Measurements from ENCODE around the gene CPLX1. TPM values are rescaled to one million over a fixed set of nuclear protein-coding genes. Genes with fewer than 3 reads are reported as not detected.

CPLX1 gene
- total RNA-seq, 1 experiment from 2014 or later, result 3.5 TPM

DNA sequence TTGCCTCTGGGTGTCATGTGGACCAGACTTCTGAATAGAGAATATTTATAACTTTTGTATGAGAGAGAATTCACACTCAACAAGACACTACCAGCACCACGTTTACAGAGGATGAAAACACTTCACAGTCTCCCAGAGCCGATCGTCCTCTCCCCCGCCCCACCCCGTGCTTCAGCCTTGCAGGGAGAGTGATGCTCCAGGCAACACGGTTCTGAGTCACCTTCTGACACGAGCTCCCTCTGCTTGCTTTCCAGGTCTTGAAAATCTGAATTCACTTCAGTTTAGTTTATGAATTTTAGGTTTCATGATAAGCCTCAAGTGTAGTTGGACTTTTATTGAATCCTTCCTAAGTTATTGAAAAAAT lies 59.8 kb downstream of the CPLX1 start (continued):
- TF ChIP-seq NR1H2 (CRISPR knock-in tag; IDR thresholded peaks at IDR 0.05) (no peak), SOX15 (CRISPR knock-in tag; IDR thresholded peaks at IDR 0.05) (no peak), MYBL2 (CRISPR knock-in tag; IDR thresholded peaks at IDR 0.05) (no peak), KAT7 (CRISPR knock-in tag; IDR thresholded peaks at IDR 0.05; ENCODE audit: borderline replicate concordance) (no peak), ZNF396 (CRISPR knock-in tag; IDR thresholded peaks at IDR 0.05; ENCODE audit: borderline replicate concordance) (no peak)
- TF ChIP-seq, protein P1, sequence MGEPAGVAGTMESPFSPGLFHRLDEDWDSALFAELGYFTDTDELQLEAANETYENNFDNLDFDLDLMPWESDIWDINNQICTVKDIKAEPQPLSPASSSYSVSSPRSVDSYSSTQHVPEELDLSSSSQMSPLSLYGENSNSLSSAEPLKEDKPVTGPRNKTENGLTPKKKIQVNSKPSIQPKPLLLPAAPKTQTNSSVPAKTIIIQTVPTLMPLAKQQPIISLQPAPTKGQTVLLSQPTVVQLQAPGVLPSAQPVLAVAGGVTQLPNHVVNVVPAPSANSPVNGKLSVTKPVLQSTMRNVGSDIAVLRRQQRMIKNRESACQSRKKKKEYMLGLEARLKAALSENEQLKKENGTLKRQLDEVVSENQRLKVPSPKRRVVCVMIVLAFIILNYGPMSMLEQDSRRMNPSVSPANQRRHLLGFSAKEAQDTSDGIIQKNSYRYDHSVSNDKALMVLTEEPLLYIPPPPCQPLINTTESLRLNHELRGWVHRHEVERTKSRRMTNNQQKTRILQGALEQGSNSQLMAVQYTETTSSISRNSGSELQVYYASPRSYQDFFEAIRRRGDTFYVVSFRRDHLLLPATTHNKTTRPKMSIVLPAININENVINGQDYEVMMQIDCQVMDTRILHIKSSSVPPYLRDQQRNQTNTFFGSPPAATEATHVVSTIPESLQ (CRISPR knock-in tag; IDR thresholded peaks at IDR 0.05), result no peak
- TF ChIP-seq, protein P2, sequence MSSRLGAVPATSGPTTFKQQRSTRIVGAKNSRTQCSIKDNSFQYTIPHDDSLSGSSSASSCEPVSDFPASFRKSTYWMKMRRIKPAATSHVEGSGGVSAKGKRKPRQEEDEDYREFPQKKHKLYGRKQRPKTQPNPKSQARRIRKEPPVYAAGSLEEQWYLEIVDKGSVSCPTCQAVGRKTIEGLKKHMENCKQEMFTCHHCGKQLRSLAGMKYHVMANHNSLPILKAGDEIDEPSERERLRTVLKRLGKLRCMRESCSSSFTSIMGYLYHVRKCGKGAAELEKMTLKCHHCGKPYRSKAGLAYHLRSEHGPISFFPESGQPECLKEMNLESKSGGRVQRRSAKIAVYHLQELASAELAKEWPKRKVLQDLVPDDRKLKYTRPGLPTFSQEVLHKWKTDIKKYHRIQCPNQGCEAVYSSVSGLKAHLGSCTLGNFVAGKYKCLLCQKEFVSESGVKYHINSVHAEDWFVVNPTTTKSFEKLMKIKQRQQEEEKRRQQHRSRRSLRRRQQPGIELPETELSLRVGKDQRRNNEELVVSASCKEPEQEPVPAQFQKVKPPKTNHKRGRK (CRISPR knock-in tag; IDR thresholded peaks at IDR 0.05; ENCODE audit: borderline replicate concordance), result no peak

GRCh38 chr4:764405-765169 lies 61.3 kb downstream of the CPLX1 start:
- H3K4me3 Mint-ChIP-seq, result no peak overlapping the region
- peaks cover 80% of the 10 kb centered on the region for H3K36me3 Mint-ChIP-seq
- ATAC-seq (no peak), DNase-seq (ENCODE audit: low spot score) (no peak)
- POLR2A ChIA-PET, result no interaction called here
- H3K27me3 Mint-ChIP-seq (ENCODE audit: low read depth), result no peaks in the 10 kb centered on the region
- peaks cover 28% of the 10 kb centered on the region for H3K4me1 Mint-ChIP-seq
- CTCF ChIA-PET, result interaction anchor here (1.0 to 1.8 kb wide), 2 partner anchors 22 to 80 kb away, joined by 5 to 6 read pairs; no protein-coding TSS in a partner anchor
- H3K9me3 Mint-ChIP-seq, result peaks cover 11% of the 10 kb centered on the region
- H3K27ac Mint-ChIP-seq, result peak overlapping the region; percentile 65; the same call in 1 of the 2 replicates
- TF ChIP-seq, protein P1 (CRISPR knock-in tag; IDR thresholded peaks at IDR 0.05), result 0 out of 2 replicates have a peak, but pooled peaks have one; percentile 58
- TF ChIP-seq, protein P3, sequence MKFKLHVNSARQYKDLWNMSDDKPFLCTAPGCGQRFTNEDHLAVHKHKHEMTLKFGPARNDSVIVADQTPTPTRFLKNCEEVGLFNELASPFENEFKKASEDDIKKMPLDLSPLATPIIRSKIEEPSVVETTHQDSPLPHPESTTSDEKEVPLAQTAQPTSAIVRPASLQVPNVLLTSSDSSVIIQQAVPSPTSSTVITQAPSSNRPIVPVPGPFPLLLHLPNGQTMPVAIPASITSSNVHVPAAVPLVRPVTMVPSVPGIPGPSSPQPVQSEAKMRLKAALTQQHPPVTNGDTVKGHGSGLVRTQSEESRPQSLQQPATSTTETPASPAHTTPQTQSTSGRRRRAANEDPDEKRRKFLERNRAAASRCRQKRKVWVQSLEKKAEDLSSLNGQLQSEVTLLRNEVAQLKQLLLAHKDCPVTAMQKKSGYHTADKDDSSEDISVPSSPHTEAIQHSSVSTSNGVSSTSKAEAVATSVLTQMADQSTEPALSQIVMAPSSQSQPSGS (CRISPR knock-in tag; IDR thresholded peaks at IDR 0.05; ENCODE audit: borderline replicate concordance, low read depth), result no peak
- TF ChIP-seq, protein P4, sequence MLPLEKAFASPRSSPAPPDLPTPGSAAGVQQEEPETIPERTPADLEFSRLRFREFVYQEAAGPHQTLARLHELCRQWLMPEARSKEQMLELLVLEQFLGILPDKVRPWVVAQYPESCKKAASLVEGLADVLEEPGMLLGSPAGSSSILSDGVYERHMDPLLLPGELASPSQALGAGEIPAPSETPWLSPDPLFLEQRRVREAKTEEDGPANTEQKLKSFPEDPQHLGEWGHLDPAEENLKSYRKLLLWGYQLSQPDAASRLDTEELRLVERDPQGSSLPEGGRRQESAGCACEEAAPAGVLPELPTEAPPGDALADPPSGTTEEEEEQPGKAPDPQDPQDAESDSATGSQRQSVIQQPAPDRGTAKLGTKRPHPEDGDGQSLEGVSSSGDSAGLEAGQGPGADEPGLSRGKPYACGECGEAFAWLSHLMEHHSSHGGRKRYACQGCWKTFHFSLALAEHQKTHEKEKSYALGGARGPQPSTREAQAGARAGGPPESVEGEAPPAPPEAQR (CRISPR knock-in tag; IDR thresholded peaks at IDR 0.05), result 0 out of 2 replicates have a peak, but pooled peaks have one; percentile 2

DNA sequence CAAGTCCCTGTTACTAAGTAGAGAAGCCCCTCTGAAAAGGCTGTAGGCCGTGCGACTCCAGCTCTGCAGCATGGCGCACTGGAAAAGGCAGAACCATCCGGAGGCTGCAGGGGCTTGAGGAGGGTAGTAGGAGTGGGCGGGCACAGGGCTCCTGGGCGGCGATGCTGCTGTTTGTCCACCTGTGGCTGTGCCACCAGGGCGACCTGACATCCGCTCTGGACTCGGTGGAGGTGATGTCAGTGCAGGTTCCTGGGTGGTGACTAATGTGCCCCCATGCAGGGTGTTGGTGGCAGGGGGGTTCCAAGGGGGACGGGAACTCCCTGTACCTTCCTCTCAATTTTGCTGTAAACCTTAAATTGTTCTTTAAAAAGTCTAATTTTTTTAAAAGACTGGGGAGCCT lies 62.0 kb downstream of the CPLX1 start:
- POLR2A ChIA-PET, result no interaction called here
- H3K27me3 Mint-ChIP-seq (ENCODE audit: low read depth), result no peaks in the 10 kb centered on the region
- no peak overlapping the region for H3K4me3 Mint-ChIP-seq
- H3K27ac Mint-ChIP-seq, result no peak overlapping the region; the same call in 1 of the 2 replicates
- ATAC-seq (no peak), DNase-seq (ENCODE audit: low spot score) (no peak)
- H3K36me3 Mint-ChIP-seq, result peaks cover 75% of the 10 kb centered on the region
- peaks cover 23% of the 10 kb centered on the region for H3K4me1 Mint-ChIP-seq
- H3K9me3 Mint-ChIP-seq, result peaks cover 11% of the 10 kb centered on the region
- CTCF ChIA-PET, result no interaction called here
- no peak for TF ChIP-seq GRHL2 (CRISPR knock-in tag; IDR thresholded peaks at IDR 0.05; ENCODE audit: insufficient replicate concordance, severe bottlenecking)
- no peak for TF ChIP-seq NFATC4 (CRISPR knock-in tag; IDR thresholded peaks at IDR 0.05)
- TF ChIP-seq, protein P5, sequence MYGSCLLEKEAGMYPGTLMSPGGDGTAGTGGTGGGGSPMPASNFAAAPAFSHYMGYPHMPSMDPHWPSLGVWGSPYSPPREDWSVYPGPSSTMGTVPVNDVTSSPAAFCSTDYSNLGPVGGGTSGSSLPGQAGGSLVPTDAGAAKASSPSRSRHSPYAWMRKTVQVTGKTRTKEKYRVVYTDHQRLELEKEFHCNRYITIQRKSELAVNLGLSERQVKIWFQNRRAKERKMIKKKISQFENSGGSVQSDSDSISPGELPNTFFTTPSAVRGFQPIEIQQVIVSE (CRISPR knock-in tag; IDR thresholded peaks at IDR 0.05; ENCODE audit: borderline replicate concordance), result no peak
- no peak for TF ChIP-seq OVOL2 (CRISPR knock-in tag; IDR thresholded peaks at IDR 0.05; ENCODE audit: borderline replicate concordance)
- no peak for TF ChIP-seq ZBTB43 (CRISPR knock-in tag; IDR thresholded peaks at IDR 0.05)
- no peak for TF ChIP-seq ZBTB21 (CRISPR knock-in tag; IDR thresholded peaks at IDR 0.05; ENCODE audit: borderline replicate concordance)
- no peak for TF ChIP-seq PREB (CRISPR knock-in tag; IDR thresholded peaks at IDR 0.05; ENCODE audit: borderline replicate concordance)
